Measurements from ENCODE around the gene NFATC3. TPM values are rescaled to one million over a fixed set of nuclear protein-coding genes. Genes with fewer than 3 reads are reported as not detected.

The NFATC3 gene
- total and polyA plus RNA-seq, 2 donors (not counting 1 experiment from before 2014, with no cell fraction given), result 33.4 to 115 TPM

GRCh38 chr16:68079626-68080344 lies 5.4 kb upstream of the NFATC3 start:
- H3K27me3 Mint-ChIP-seq, result no peaks in the 10 kb centered on the region
- Histone ChIP-seq H2AFZ (ENCODE audit: insufficient read depth, low read depth, low read length, poor library complexity, severe bottlenecking) (peak overlapping the region; percentile 39), H3K36me3 (replicated peaks in 1 of 2; ENCODE audit: control extremely low read depth in 1 of 2, control insufficient read depth in 1 of 2, extremely low read depth in 1 of 2, insufficient read depth in 2 of 2, low read length in 1 of 2) (peaks cover 0 to 52% of the 10 kb centered on the region in 2 experiments), H3K9me3 (ENCODE audit: control extremely low read depth in 1 of 3, control insufficient read depth in 2 of 3, insufficient read depth in 1 of 3, low read length in 2 of 3) (peaks cover 0 to 4% (median 0%) of the 10 kb centered on the region in 3 donors), H3K9ac (ENCODE audit: low read length) (peak overlapping the region; percentile 45), H3K27me3 (replicated peaks in 1 of 4; ENCODE audit: control extremely low read depth in 1 of 4, control insufficient read depth in 3 of 4, insufficient read depth in 4 of 4, low read length in 3 of 4) (no peaks in the 10 kb centered on the region), H4K20me1 (ENCODE audit: control insufficient read depth, insufficient read depth, low read length, poor library complexity, severe bottlenecking) (peaks cover 10% of the 10 kb centered on the region), H3K4me3 (ENCODE audit: control extremely low read depth in 1 of 5, extremely low read depth in 1 of 5, insufficient read depth in 1 of 5, low read depth in 2 of 5, low read length in 4 of 5) (peak overlapping the region in 4 of 5 experiments; percentile 8 to 49 (median 22)), H3K79me2 (ENCODE audit: control insufficient read depth, insufficient read depth, low read length) (peaks cover 43% of the 10 kb centered on the region), H3K4me2 (replicated peaks; ENCODE audit: low read depth, low read length, poor library complexity, severe bottlenecking) (peak overlapping the region; percentile 83), H3K4me1 (ENCODE audit: control insufficient read depth in 2 of 2, insufficient read depth in 2 of 2, low read length in 2 of 2) (peaks cover 90 to 97% of the 10 kb centered on the region in 2 donors), H3K27ac (ENCODE audit: low read length in 2 of 2) (peak overlapping the region; percentile 79 to 83)
- ChIA-PET CTCF (interaction anchor here (1.1 to 11.1 kb wide), 6 partner anchors 10 to 263 kb away, joined by 3 to 242 read pairs (median 6); no protein-coding TSS in a partner anchor), POLR2A (interaction anchor here (0.7 to 1.6 kb wide), 4 partner anchors 8 to 144 kb away, joined by 3 to 6 read pairs (median 3); no protein-coding TSS in a partner anchor)
- intact Hi-C loops (cut with micrococcal nuclease), result loop anchor here (10.0 kb wide), 1 partner anchor 535 kb away; no protein-coding TSS in a partner anchor
- ATAC-seq (ENCODE audit: low read depth) (peak; percentile 22), DNase-seq (peak; percentile 67)
- peak overlapping the region; percentile 96 for H3K27ac Mint-ChIP-seq
- TF ChIP-seq EZH2 (IDR thresholded peaks at IDR 0.05; ENCODE audit: borderline replicate concordance, insufficient read depth, low read depth, low read length, poor library complexity, severe bottlenecking) (no peak), CTCF (IDR thresholded peaks at IDR 0.05) (no peak)
- H3K4me3 Mint-ChIP-seq, result peak overlapping the region; percentile 79
- no peaks in the 10 kb centered on the region for H3K9me3 Mint-ChIP-seq (ENCODE audit: insufficient read depth)
- peaks cover 87% of the 10 kb centered on the region for H3K4me1 Mint-ChIP-seq
- 7% methylated on average over 9 of the region's 13 CpGs for WGBS (ENCODE audit: insufficient coverage)

Data from B cell (primary cell).